Activated CD4-positive, alpha-beta T cell treated with anti-CD3 and anti-CD28 coated beads, Interleukin-10, Interleukin-2, amounts not matched to agents 100 ng/mL and 50 ng/mL, durations not matched to agents 16 hours and 8 hours (primary cell): ENCODE measurements around the gene CLEC19A.

Experiments
- DNase-seq: peaks from one replicate; pipeline ENCODE4 v3.0.0-alpha.2; 2020

Gene CLEC19A

GRCh38 chr16:19285431-19285830 is at the start of gene CLEC19A:
Gene CLEC19A, plus strand, starts transcription at chr16:19285731. Its CDS starts 121 bp downstream, at chr16:19285852.
- DNase-seq: no peak

GRCh38 chr16:19235886-19236285 is 49.6 kb upstream of the CLEC19A start:
- DNase-seq: no peak

- DNase-seq: no peak
Measured at GRCh38 chr16:19236561-19237209, 48.8 kb upstream of the CLEC19A start.

- DNase-seq: no peak
Measured at GRCh38 chr16:19238406-19238805, 47.1 kb upstream of the CLEC19A start.

- DNase-seq: no peak
Measured at GRCh38 chr16:19239511-19240155, 45.9 kb upstream of the CLEC19A start.

- no peak for DNase-seq
Measured at GRCh38 chr16:19240494-19240893, 45.0 kb upstream of the CLEC19A start.

- DNase-seq: no peak
Measured at GRCh38 chr16:19241512-19241911, 44.0 kb upstream of the CLEC19A start.

GRCh38 chr16:19242186-19242585 is 43.3 kb upstream of the CLEC19A start:
- no peak for DNase-seq

- no peak for DNase-seq
Measured at GRCh38 chr16:19242987-19243575, 42.5 kb upstream of the CLEC19A start.

- DNase-seq: no peak
Measured at GRCh38 chr16:19245326-19245925, 40.1 kb upstream of the CLEC19A start.

- no peak for DNase-seq
Measured at GRCh38 chr16:19252904-19253303, 32.6 kb upstream of the CLEC19A start.

GRCh38 chr16:19254611-19255010 is 30.9 kb upstream of the CLEC19A start:
- DNase-seq: no peak

GRCh38 chr16:19264123-19264673 is 21.3 kb upstream of the CLEC19A start:
- no peak for DNase-seq

- DNase-seq: no peak
Measured at GRCh38 chr16:19265380-19265930, 20.1 kb upstream of the CLEC19A start.

GRCh38 chr16:19266774-19267173 is 18.8 kb upstream of the CLEC19A start:
- DNase-seq: no peak

GRCh38 chr16:19269098-19269497 is 16.4 kb upstream of the CLEC19A start:
- DNase-seq: no peak

GRCh38 chr16:19274165-19274797 is 11.2 kb upstream of the CLEC19A start:
- DNase-seq: no peak

- DNase-seq: no peak
Measured at GRCh38 chr16:19278403-19278802, 7.1 kb upstream of the CLEC19A start.

- DNase-seq: no peak
Measured at GRCh38 chr16:19281246-19281645, 4.3 kb upstream of the CLEC19A start.

- DNase-seq: no peak
Measured at GRCh38 chr16:19282101-19282500, 3.4 kb upstream of the CLEC19A start.

GRCh38 chr16:19283637-19284036 is 1.9 kb upstream of the CLEC19A start:
- DNase-seq: no peak

GRCh38 chr16:19284207-19284606 is 1.3 kb upstream of the CLEC19A start:
- peak; percentile 18 for DNase-seq

GRCh38 chr16:19286827-19287226 is 1.3 kb downstream of the CLEC19A start:
- DNase-seq: no peak
